Measurements from ENCODE around the gene FHL2.

Gene FHL2

GRCh38 chr2:105445498-105445897, 46.6 kb upstream of the FHL2 start:
- Histone ChIP-seq H3K4me2 (no peak overlapping the region), H3K27ac (no peak overlapping the region), H3K4me3 (IDR thresholded peaks at IDR 0.05; ENCODE audit: insufficient read depth, low read depth, low read length) (no peak overlapping the region), H3K79me2 (ENCODE audit: insufficient read depth, low read depth) (no peaks in the 10 kb centered on the region), H4K20me1 (ENCODE audit: insufficient read depth) (no peaks in the 10 kb centered on the region), H3K27me3 (ENCODE audit: insufficient read depth, low read depth) (no peaks in the 10 kb centered on the region), H3K9ac (no peak overlapping the region), H3K4me1 (ENCODE audit: low read depth, poor library complexity, severe bottlenecking) (no peaks in the 10 kb centered on the region), H2AFZ (ENCODE audit: low read depth) (no peak overlapping the region), H3K36me3 (ENCODE audit: insufficient read depth) (no peaks in the 10 kb centered on the region)
- TF ChIP-seq CTCF (conservative IDR thresholded peaks at IDR 0.05; ENCODE audit: low read depth, low read length): no peak

DNA sequence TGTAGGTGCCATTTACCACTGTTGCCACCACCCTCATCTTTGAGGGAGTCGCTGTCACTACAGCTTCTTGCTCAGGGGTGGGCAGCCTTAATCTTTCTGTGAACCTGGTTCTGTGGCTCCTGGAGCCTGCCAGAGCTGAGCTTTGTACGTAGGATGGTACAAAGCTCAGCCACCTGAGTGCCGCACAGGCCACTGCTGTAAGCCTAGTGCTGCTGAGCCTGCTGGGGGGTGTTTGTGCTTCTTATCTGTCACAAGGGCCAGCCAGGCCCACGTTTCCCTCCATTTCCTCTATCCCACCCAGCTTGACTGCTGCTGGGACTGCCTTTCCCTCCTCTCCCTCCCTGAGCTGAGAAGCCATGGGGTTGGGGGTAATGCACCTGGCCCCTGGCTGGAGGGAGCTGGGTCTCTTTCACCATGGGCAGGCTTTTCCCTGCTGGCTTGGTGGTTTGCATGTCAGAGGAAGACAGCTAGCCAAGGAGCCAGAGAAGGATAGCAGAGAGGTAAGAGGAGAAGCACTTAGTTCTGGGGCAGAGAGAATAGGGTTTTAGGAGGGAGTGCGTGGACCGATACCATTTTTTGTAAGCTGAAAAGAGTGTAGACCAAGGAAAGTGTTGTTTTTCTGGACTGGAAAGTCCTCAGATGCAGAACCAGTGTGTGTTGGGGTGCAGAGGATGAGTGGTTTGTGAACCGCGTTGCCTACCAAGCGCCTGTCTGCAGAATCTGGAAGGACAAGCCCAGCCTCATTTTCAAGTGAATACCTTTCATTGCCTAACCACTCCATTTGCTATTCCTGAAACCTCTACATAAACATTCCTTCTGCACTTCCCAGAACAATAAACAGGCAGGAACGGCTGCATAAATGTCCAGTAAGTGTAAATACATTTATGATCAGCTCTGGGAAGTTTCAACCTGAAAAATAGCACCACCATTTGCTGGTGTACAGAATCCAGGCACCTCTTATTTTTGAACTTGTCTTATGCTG, 45.1 kb upstream of the FHL2 start:
- H3K36me3 ChIP-seq (ENCODE audit: insufficient read depth): no peaks in the 10 kb centered on the region
- no peaks in the 10 kb centered on the region for H3K4me1 ChIP-seq (ENCODE audit: low read depth, poor library complexity, severe bottlenecking)
- no peak overlapping the region for H3K4me3 ChIP-seq (IDR thresholded peaks at IDR 0.05; ENCODE audit: insufficient read depth, low read depth, low read length)
- no peaks in the 10 kb centered on the region for H4K20me1 ChIP-seq (ENCODE audit: insufficient read depth)
- no peaks in the 10 kb centered on the region for H3K79me2 ChIP-seq (ENCODE audit: insufficient read depth, low read depth)
- no peak overlapping the region for H3K4me2 ChIP-seq
- H3K27ac ChIP-seq: no peak overlapping the region
- no peaks in the 10 kb centered on the region for H3K27me3 ChIP-seq (ENCODE audit: insufficient read depth, low read depth)
- no peak overlapping the region for H3K9ac ChIP-seq
- TF ChIP-seq CTCF (conservative IDR thresholded peaks at IDR 0.05; ENCODE audit: low read depth, low read length): no peak
- H2AFZ ChIP-seq (ENCODE audit: low read depth): no peak overlapping the region

- TF ChIP-seq CTCF (conservative IDR thresholded peaks at IDR 0.05; ENCODE audit: low read depth, low read length): no peak
- Histone ChIP-seq H3K9ac (no peak overlapping the region), H3K4me2 (no peak overlapping the region), H2AFZ (ENCODE audit: low read depth) (no peak overlapping the region), H3K79me2 (ENCODE audit: insufficient read depth, low read depth) (no peaks in the 10 kb centered on the region), H3K4me3 (IDR thresholded peaks at IDR 0.05; ENCODE audit: insufficient read depth, low read depth, low read length) (no peak overlapping the region), H3K27ac (no peak overlapping the region), H4K20me1 (ENCODE audit: insufficient read depth) (no peaks in the 10 kb centered on the region), H3K27me3 (ENCODE audit: insufficient read depth, low read depth) (no peaks in the 10 kb centered on the region), H3K36me3 (ENCODE audit: insufficient read depth) (no peaks in the 10 kb centered on the region), H3K4me1 (ENCODE audit: low read depth, poor library complexity, severe bottlenecking) (no peaks in the 10 kb centered on the region)
Measured at GRCh38 chr2:105442721-105443120, 43.9 kb upstream of the FHL2 start.

DNA sequence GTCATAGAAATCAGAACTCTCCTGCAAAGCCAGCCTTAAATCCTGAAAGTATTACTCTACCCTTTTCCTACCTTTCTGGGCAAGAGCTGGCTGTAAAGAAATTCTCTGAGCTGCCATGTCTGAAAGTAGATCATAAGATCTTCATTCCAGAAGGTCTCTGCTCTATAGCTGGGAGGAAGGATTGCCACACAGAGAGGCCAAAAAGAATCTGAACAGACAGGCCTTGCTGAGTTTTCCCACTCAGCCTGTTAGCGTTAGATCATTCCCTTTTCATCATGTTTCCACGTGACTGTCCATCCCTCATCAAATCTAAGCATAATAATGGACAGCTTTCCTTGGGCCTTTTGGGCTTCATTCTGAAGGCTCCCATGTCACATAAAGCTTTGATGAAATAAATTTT, 43.2 kb upstream of the FHL2 start:
- no peaks in the 10 kb centered on the region for H3K4me1 ChIP-seq (ENCODE audit: low read depth, poor library complexity, severe bottlenecking)
- H3K4me3 ChIP-seq (IDR thresholded peaks at IDR 0.05; ENCODE audit: insufficient read depth, low read depth, low read length): no peak overlapping the region
- H2AFZ ChIP-seq (ENCODE audit: low read depth): no peak overlapping the region
- H3K9ac ChIP-seq: no peak overlapping the region
- H3K27me3 ChIP-seq (ENCODE audit: insufficient read depth, low read depth): no peaks in the 10 kb centered on the region
- H3K79me2 ChIP-seq (ENCODE audit: insufficient read depth, low read depth): no peaks in the 10 kb centered on the region
- H3K4me2 ChIP-seq: no peak overlapping the region
- H4K20me1 ChIP-seq (ENCODE audit: insufficient read depth): no peaks in the 10 kb centered on the region
- no peak overlapping the region for H3K27ac ChIP-seq
- TF ChIP-seq CTCF (conservative IDR thresholded peaks at IDR 0.05; ENCODE audit: low read depth, low read length): no peak
- no peaks in the 10 kb centered on the region for H3K36me3 ChIP-seq (ENCODE audit: insufficient read depth)
